Ishikawa (cell line): ENCODE measurements around the gene P2RY12.

ENCODE experiments used
- CEBPB ChIP-seq: IDR thresholded peaks from 2 replicates; pipeline ENCODE4 v1.6.1; 2012
- CREB1 ChIP-seq: IDR thresholded peaks from 2 replicates; pipeline ENCODE4 v1.6.1; 2012; ENCODE audit warnings: low read depth
- EGR1 ChIP-seq: IDR thresholded peaks from 2 replicates; pipeline ENCODE4 v1.6.1; 2012
- EP300 ChIP-seq: IDR thresholded peaks from 2 replicates; pipeline ENCODE4 v1.6.1; 2012; ENCODE audit warnings: borderline replicate concordance
- FOXM1 ChIP-seq: IDR thresholded peaks from 2 replicates; pipeline ENCODE4 v1.6.1; 2012; ENCODE audit warnings: low read depth, borderline replicate concordance
- NFIC ChIP-seq: IDR thresholded peaks from 2 replicates; pipeline ENCODE4 v1.6.1; 2012
- RAD21 ChIP-seq: IDR thresholded peaks from 2 replicates; pipeline ENCODE4 v1.6.1; 2012; ENCODE audit warnings: low read depth
- TAF1 ChIP-seq: IDR thresholded peaks from 2 replicates; pipeline ENCODE4 v1.6.1; 2012; ENCODE audit warnings: low read depth, mild to moderate bottlenecking
- TCF12 ChIP-seq: IDR thresholded peaks from 2 replicates; pipeline ENCODE4 v1.6.1; 2012; ENCODE audit warnings: low read depth
- TEAD4 ChIP-seq: IDR thresholded peaks from 2 replicates; pipeline ENCODE4 v1.6.1; 2012
- YY1 ChIP-seq: IDR thresholded peaks from 2 replicates; pipeline ENCODE4 v1.6.1; 2012; ENCODE audit warnings: low read depth
- ZBTB7A ChIP-seq: IDR thresholded peaks from 2 replicates; pipeline ENCODE4 v1.6.1; 2012; ENCODE audit warnings: low read depth
- TF ChIP-seq, protein P1 (sequence below): IDR thresholded peaks from 2 replicates; pipeline ENCODE4 v1.6.1; 2012; ENCODE audit warnings: low read depth, mild to moderate bottlenecking
- TF ChIP-seq, protein P2 (sequence below): IDR thresholded peaks from 2 replicates; pipeline ENCODE4 v1.6.1; 2012
- TF ChIP-seq, protein P3 (sequence below): IDR thresholded peaks from 2 replicates; pipeline ENCODE4 v1.6.1; 2012

Gene P2RY12

DNA sequence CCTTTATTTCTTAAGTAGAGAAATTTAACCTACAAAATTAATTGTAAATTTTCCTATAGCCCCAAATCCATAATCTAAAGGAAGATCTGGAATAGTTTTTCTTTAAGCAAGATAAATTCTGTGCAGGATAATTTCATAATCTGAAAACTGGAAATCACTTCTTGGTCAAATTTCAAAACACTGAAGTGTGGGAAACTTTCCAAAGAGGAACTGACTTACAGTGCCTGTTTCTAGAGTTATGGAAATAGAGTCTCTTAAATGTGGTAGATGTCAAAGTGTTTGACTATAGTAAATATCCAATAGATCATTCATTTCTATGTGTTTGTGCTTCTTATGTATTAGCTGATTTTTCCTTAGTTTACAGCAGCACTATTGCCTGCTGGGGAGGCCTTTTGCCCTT, 53.7 kb downstream of the P2RY12 start:
- TF ChIP-seq, protein P1, sequence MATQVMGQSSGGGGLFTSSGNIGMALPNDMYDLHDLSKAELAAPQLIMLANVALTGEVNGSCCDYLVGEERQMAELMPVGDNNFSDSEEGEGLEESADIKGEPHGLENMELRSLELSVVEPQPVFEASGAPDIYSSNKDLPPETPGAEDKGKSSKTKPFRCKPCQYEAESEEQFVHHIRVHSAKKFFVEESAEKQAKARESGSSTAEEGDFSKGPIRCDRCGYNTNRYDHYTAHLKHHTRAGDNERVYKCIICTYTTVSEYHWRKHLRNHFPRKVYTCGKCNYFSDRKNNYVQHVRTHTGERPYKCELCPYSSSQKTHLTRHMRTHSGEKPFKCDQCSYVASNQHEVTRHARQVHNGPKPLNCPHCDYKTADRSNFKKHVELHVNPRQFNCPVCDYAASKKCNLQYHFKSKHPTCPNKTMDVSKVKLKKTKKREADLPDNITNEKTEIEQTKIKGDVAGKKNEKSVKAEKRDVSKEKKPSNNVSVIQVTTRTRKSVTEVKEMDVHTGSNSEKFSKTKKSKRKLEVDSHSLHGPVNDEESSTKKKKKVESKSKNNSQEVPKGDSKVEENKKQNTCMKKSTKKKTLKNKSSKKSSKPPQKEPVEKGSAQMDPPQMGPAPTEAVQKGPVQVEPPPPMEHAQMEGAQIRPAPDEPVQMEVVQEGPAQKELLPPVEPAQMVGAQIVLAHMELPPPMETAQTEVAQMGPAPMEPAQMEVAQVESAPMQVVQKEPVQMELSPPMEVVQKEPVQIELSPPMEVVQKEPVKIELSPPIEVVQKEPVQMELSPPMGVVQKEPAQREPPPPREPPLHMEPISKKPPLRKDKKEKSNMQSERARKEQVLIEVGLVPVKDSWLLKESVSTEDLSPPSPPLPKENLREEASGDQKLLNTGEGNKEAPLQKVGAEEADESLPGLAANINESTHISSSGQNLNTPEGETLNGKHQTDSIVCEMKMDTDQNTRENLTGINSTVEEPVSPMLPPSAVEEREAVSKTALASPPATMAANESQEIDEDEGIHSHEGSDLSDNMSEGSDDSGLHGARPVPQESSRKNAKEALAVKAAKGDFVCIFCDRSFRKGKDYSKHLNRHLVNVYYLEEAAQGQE, result no peak

DNA sequence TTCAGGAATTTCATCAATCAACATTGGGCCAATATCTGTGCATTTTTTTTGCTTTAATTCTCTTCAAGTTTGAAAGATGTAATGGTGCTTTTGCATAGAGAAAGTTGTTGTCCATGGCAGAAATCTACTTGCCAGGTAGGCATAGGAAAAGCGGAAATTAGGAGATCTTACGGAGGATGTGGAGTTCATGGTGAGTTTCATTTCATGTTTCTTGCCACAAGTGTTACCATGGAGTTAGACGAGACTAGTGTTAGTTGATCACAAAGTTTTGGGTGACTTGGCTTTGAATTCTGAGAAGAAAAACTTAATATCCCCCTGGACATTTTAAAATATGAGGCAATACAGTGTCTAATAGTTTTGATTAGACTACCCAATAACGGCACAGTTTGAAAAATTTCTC, 54.2 kb downstream of the P2RY12 start:
- TF ChIP-seq, protein P2, sequence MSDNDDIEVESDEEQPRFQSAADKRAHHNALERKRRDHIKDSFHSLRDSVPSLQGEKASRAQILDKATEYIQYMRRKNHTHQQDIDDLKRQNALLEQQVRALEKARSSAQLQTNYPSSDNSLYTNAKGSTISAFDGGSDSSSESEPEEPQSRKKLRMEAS, result no peak
- TF ChIP-seq NFIC (no peak), TAF1 (no peak), FOXM1 (no peak), RAD21 (no peak)
- TF ChIP-seq, protein P1, result no peak
- TF ChIP-seq, protein P3, sequence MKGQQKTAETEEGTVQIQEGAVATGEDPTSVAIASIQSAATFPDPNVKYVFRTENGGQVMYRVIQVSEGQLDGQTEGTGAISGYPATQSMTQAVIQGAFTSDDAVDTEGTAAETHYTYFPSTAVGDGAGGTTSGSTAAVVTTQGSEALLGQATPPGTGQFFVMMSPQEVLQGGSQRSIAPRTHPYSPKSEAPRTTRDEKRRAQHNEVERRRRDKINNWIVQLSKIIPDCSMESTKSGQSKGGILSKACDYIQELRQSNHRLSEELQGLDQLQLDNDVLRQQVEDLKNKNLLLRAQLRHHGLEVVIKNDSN, result no peak

DNA sequence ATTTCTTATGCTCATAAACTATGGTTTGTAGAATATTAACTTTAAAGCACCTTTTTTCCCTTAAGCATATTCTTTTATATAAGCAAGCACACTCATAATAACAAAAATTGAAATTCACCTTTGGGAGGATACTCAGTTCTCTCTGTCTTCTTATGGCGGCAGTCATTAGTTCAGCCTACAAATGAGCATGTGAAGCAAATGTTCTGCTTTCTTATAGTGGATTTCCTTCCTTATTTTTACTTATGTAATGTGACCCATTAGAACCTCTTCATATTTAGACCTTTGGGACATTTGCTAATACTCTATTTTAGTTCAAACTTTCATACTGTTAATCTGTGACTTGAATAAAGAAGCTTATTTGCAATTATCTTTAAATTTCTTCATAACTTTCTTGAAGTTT, 55.2 kb downstream of the P2RY12 start, which contains the start of gene P2RY13:
Gene P2RY13, minus strand, starts transcription at position 187 of the 400 bp plus-strand sequence. Its CDS starts 21 bp downstream, at position 166.
- no peak for TF ChIP-seq CEBPB

DNA sequence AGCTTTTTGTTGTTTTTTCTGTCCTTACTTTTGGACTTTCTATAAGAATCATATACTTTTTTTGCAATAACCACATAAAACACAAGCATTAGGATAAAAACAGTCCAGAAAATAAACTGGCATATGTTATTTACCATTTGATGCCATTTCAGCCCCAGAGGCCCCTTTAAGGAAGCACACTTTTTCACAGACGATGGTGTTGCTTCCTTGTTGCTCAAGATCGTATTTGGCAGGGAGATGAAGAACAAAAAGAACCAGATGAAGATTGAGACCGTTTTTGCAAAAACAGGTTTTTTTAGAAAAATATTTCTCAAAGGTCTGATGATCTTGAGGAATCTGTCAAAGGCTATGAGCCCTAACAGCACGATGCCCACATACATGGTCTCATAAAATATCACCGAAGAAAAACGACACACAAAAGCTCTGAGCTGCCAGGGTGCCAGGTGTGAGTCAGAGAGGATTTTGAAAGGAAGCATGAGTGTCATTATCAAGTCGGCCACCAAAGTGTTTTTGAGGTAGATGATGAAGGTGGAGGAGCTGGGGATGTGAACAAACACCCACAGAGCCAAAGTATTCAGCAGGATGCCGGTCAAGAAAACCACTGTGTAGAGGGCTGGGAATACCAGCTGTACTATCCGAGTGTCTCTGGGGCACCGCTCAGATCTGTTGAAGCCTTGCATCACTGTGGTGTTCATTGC, 56.1 kb downstream of the P2RY12 start:
- no peak for TF ChIP-seq TAF1
- TF ChIP-seq TEAD4, result no peak
- no peak for TF ChIP-seq EP300
- no peak for TF ChIP-seq CREB1

DNA sequence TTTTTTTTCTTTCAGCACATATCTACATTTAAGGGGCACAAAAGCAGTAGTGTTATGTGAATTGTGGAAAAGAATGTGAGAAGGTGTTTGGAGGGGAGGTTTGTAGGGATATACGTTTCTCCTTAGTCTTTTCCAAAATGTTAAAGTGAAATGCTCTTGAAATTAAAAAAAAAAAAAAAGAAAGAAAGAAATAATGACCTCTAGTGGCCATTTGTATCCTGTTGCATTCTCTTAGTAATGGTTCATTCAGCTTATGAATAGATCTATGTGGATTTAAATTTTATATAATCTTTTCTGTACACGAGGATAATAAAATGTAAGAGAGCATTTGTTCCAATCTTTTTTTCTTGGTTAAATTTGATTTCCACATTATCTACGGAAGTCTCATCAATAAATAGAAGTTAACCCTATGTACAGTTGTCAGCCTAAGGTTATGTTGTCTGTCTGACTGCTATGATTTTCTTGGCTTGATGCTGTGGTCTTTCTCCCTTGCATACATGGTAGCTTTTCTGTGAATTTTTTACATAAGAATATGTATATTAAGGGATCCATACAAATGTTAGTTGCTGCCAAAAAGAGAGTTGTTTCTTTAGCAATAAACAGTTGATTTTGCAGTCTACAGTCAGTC, 56.9 kb downstream of the P2RY12 start:
- TF ChIP-seq EGR1, result no peak
- peak; percentile 39 for TF ChIP-seq RAD21
- TF ChIP-seq CEBPB, result no peak

DNA sequence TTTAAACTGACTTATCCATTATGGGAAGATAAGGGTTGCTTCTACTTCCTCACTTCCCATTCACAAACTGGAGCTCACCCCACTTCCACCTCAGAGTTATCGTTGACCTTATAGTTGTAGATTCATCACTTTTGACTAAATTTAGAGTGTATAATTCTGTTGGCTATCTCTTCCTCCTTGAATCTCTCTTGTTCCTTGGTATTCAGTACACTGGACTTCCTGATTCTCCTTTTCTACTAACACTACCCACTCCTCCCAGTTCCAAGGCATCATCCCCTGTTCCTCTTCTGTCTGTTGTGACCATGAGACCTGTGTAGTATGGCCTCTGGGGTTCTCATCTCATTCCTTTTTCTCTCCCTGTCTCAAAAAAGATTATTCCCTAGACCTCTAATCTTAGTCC, 62.0 kb downstream of the P2RY12 start:
- TF ChIP-seq YY1 (no peak), TCF12 (no peak), TAF1 (no peak), NFIC (no peak), FOXM1 (no peak), EP300 (no peak), CEBPB (no peak), ZBTB7A (no peak), EGR1 (no peak), RAD21 (no peak), CREB1 (no peak), TEAD4 (no peak)
- TF ChIP-seq, protein P3, result no peak
- TF ChIP-seq, protein P2, result no peak
- TF ChIP-seq, protein P1, result no peak
